Spleen (tissue), 7 donors: ENCODE measurements around the gene CCDC78.

ENCODE experiments used
- POLR2A ChIP-seq, 3 donors: fragments of 450-650 bp; IDR thresholded peaks; one replicate each; pipeline ENCODE4 v1.5.1; 2017; ENCODE audit warnings: antibody characterized with exemption in 3 of 3, mild to moderate bottlenecking in 1 of 3
- TF ChIP-seq, protein P1 (sequence below), 11 experiments: fragments of 200-600 bp in 7 of 11; fragments of 450-650 bp in 4 of 11; sonication (generic) in 4 of 11; IDR thresholded peaks in 8 of 11; conservative IDR thresholded peaks in 3 of 11; 1 replicate in 7 of 11; 2 replicates in 4 of 11; pipeline versions ENCODE4 v1.4.0 to v1.8.0; 2016 to 2021; ENCODE audit warnings: antibody characterized with exemption in 11 of 11, inconsistent platforms in 4 of 11, mild to moderate bottlenecking in 1 of 11
- donor health status: DM: no; HTN: no; CAD: no; lungs with moderate emphysema.
- donor health status: DM: no; HTN: no; CAD: no.
- donor health status: DM: no; HTN: no; CAD: no.

DNA sequence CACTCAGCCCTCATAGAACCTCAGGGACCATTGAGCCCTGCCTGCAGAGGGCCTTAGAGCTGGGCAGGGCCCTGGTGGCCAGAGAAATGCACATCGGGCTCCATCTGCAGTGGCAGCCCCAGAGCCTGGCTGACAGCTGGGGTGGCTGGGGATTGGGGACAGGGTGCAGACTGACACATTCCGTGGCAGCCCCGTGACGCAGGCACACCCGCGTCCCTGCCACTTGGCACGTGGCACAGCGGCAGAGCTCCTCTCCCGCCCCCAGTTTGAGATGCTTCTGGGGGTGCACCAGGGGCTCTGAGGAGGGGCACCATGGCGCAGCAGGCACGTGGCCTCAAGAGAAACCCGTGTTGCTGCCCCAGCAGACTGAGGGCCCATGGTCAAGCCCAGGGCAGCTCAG lies 22.8 kb downstream of the CCDC78 start:
- TF ChIP-seq, protein P1, sequence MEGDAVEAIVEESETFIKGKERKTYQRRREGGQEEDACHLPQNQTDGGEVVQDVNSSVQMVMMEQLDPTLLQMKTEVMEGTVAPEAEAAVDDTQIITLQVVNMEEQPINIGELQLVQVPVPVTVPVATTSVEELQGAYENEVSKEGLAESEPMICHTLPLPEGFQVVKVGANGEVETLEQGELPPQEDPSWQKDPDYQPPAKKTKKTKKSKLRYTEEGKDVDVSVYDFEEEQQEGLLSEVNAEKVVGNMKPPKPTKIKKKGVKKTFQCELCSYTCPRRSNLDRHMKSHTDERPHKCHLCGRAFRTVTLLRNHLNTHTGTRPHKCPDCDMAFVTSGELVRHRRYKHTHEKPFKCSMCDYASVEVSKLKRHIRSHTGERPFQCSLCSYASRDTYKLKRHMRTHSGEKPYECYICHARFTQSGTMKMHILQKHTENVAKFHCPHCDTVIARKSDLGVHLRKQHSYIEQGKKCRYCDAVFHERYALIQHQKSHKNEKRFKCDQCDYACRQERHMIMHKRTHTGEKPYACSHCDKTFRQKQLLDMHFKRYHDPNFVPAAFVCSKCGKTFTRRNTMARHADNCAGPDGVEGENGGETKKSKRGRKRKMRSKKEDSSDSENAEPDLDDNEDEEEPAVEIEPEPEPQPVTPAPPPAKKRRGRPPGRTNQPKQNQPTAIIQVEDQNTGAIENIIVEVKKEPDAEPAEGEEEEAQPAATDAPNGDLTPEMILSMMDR (IDR thresholded peaks at IDR 0.05 in 8 of 11, conservative IDR thresholded peaks at IDR 0.05 in 3 of 11): no peak
- TF ChIP-seq POLR2A (IDR thresholded peaks at IDR 0.05): no peak
